ENCODE measurements around the gene SPAG5. TPM values are rescaled to one million over a fixed set of nuclear protein-coding genes. Genes with fewer than 3 reads are reported as not detected.

Gene SPAG5
- total RNA-seq, 1 experiment from 2014 or later: 84.5 TPM

Other genes starting within 250 kb of the SPAG5 start
- gene POLDIP2, start 241.5 kb downstream of the SPAG5 start, total RNA-seq (2014; rRNA removed; shearing (Covaris generic)): 173 and 192 TPM in 2 replicates
- not detected in 2 replicates for gene SEBOX, start 233.8 kb downstream of the SPAG5 start, total RNA-seq (2014; rRNA removed; shearing (Covaris generic))
- gene VTN, start 228.7 kb downstream of the SPAG5 start, total RNA-seq (2014; rRNA removed; shearing (Covaris generic)): not detected in 2 replicates
- 3.9 and 10.9 TPM in 2 replicates for gene SARM1, start 227.3 kb downstream of the SPAG5 start, total RNA-seq (2014; rRNA removed; shearing (Covaris generic))
- 2.2 and 2.4 TPM in 2 replicates for gene SLC46A1, start 192.8 kb downstream of the SPAG5 start, total RNA-seq (2014; rRNA removed; shearing (Covaris generic))
- not detected in 2 replicates for gene SLC13A2, start 125.4 kb downstream of the SPAG5 start, total RNA-seq (2014; rRNA removed; shearing (Covaris generic))
- not detected in 2 replicates for gene FOXN1, start 92.7 kb downstream of the SPAG5 start, total RNA-seq (2014; rRNA removed; shearing (Covaris generic))
- 57.8 and 58.4 TPM in 2 replicates for gene UNC119, start 46.4 kb downstream of the SPAG5 start, total RNA-seq (2014; rRNA removed; shearing (Covaris generic))
- gene PIGS, start 27.5 kb downstream of the SPAG5 start, total RNA-seq (2014; rRNA removed; shearing (Covaris generic)): 34.1 and 43.0 TPM in 2 replicates
- 17.1 and 18.4 TPM in 2 replicates for gene ALDOC, start 22.1 kb downstream of the SPAG5 start, total RNA-seq (2014; rRNA removed; shearing (Covaris generic))
- 2.8 and 5.8 TPM in 2 replicates for gene RSKR, start 15.2 kb upstream of the SPAG5 start, total RNA-seq (2014; rRNA removed; shearing (Covaris generic))
- 160 and 168 TPM in 2 replicates for gene BLTP2, start 46.1 kb upstream of the SPAG5 start, total RNA-seq (2014; rRNA removed; shearing (Covaris generic))
- gene SDF2, start 62.9 kb upstream of the SPAG5 start, total RNA-seq (2014; rRNA removed; shearing (Covaris generic)): 49.3 and 64.3 TPM in 2 replicates
- 48.7 and 52.3 TPM in 2 replicates for gene SUPT6H, start 63.2 kb upstream of the SPAG5 start, total RNA-seq (2014; rRNA removed; shearing (Covaris generic))
- gene PROCA1, start 112.9 kb upstream of the SPAG5 start, total RNA-seq (2014; rRNA removed; shearing (Covaris generic)): 0.80 and 1.3 TPM in 2 replicates
- gene RAB34, start 118.8 kb upstream of the SPAG5 start, total RNA-seq (2014; rRNA removed; shearing (Covaris generic)): 134 and 141 TPM in 2 replicates
- gene RPL23A, start 121.0 kb upstream of the SPAG5 start, total RNA-seq (2014; rRNA removed; shearing (Covaris generic)): 1,148 and 1,282 TPM in 2 replicates
- 28.8 and 29.9 TPM in 2 replicates for gene TLCD1, start 127.2 kb upstream of the SPAG5 start, total RNA-seq (2014; rRNA removed; shearing (Covaris generic))
- gene NEK8, start 129.8 kb upstream of the SPAG5 start, total RNA-seq (2014; rRNA removed; shearing (Covaris generic)): 3.2 and 4.5 TPM in 2 replicates
- gene TRAF4, start 145.0 kb upstream of the SPAG5 start, total RNA-seq (2014; rRNA removed; shearing (Covaris generic)): 68.7 and 80.7 TPM in 2 replicates
- 4.4 and 11.9 TPM in 2 replicates for gene FAM222B, start 243.8 kb upstream of the SPAG5 start, total RNA-seq (2014; rRNA removed; shearing (Covaris generic))

All from HT1080 (cell line).